Trophoblast cell (in vitro differentiated cells and primary cell): ENCODE results near the gene S100A4.

ENCODE experiments used
- DNase-seq, 2 donors: peaks; one replicate each; pipeline ENCODE4 v3.0.0-alpha.2; 2016
- H2AFZ ChIP-seq: 2 replicates; pipeline ENCODE4 v1.6.1; 2013; ENCODE audit warnings: low read length, moderate library complexity, mild to moderate bottlenecking; ENCODE audit not compliant: insufficient read depth, poor library complexity
- H2AK5ac ChIP-seq: 2 replicates; pipeline ENCODE4 v1.6.1; 2013; ENCODE audit warnings: mild to moderate bottlenecking, low read length
- H2BK120ac ChIP-seq: 2 replicates; pipeline ENCODE4 v1.6.1; 2013; ENCODE audit warnings: low read length, mild to moderate bottlenecking, moderate library complexity; ENCODE audit not compliant: insufficient read depth, poor library complexity
- H2BK12ac ChIP-seq: 2 replicates; pipeline ENCODE4 v1.6.1; 2013; ENCODE audit warnings: mild to moderate bottlenecking, low read length, moderate library complexity
- H2BK5ac ChIP-seq: 2 replicates; pipeline ENCODE4 v1.6.1; 2013; ENCODE audit warnings: low read length, low read depth, moderate library complexity, mild to moderate bottlenecking; ENCODE audit not compliant: poor library complexity
- H3K14ac ChIP-seq: 2 replicates; pipeline ENCODE4 v1.6.1; 2013; ENCODE audit warnings: mild to moderate bottlenecking, low read length
- H3K18ac ChIP-seq: 2 replicates; pipeline ENCODE4 v1.6.1; 2013; ENCODE audit warnings: mild to moderate bottlenecking, low read length
- H3K23ac ChIP-seq: 2 replicates; pipeline ENCODE4 v1.6.1; 2013; ENCODE audit warnings: low read length
- H3K27ac ChIP-seq: 2 replicates; pipeline ENCODE4 v1.5.1; 2013; ENCODE audit warnings: low read depth, mild to moderate bottlenecking, inconsistent platforms, low read length, moderate library complexity
- H3K27me3 ChIP-seq: 2 replicates; pipeline ENCODE4 v1.6.1; 2013; ENCODE audit warnings: inconsistent platforms, mild to moderate bottlenecking, low read length, moderate library complexity; ENCODE audit not compliant: insufficient read depth
- H3K36me3 ChIP-seq, 2 experiments: 1 replicate in 1 of 2; 2 replicates in 1 of 2; pipeline ENCODE4 v1.6.1; 2013; ENCODE audit warnings: low read length in 2 of 2, mild to moderate bottlenecking in 2 of 2, moderate library complexity in 1 of 2; ENCODE audit not compliant: insufficient read depth in 2 of 2, control insufficient read depth in 1 of 2
- H3K4ac ChIP-seq: 2 replicates; pipeline ENCODE4 v1.6.1; 2013; ENCODE audit warnings: low read depth, mild to moderate bottlenecking, low read length, moderate library complexity
- H3K4me1 ChIP-seq, 2 experiments: 1 replicate in 1 of 2; 2 replicates in 1 of 2; pipeline ENCODE4 v1.6.1; 2013; ENCODE audit warnings: low read length in 2 of 2, mild to moderate bottlenecking in 2 of 2, moderate library complexity in 1 of 2; ENCODE audit not compliant: insufficient read depth in 2 of 2, control insufficient read depth in 1 of 2
- H3K4me2 ChIP-seq: 2 replicates; pipeline ENCODE4 v1.6.1; 2013; ENCODE audit warnings: inconsistent platforms, mild to moderate bottlenecking, low read length, moderate library complexity
- H3K4me3 ChIP-seq: 2 replicates; pipeline ENCODE4 v1.5.1; 2013; ENCODE audit warnings: mild to moderate bottlenecking, low read depth, low read length, inconsistent platforms
- H3K79me1 ChIP-seq: one replicate; pipeline ENCODE4 v1.6.1; 2013; ENCODE audit warnings: low read length
- H3K79me2 ChIP-seq: 2 replicates; pipeline ENCODE4 v1.6.1; 2013; ENCODE audit warnings: low read length, mild to moderate bottlenecking; ENCODE audit not compliant: control insufficient read depth, insufficient read depth, poor library complexity
- H3K9ac ChIP-seq: 2 replicates; pipeline ENCODE4 v1.6.1; 2013; ENCODE audit warnings: mild to moderate bottlenecking, low read length
- H3K9me3 ChIP-seq: 2 replicates; pipeline ENCODE4 v1.6.1; 2013; ENCODE audit warnings: low read depth, mild to moderate bottlenecking, control low read depth, inconsistent platforms, low read length; ENCODE audit not compliant: insufficient read depth
- H4K12ac ChIP-seq: 2 replicates; pipeline ENCODE4 v1.6.1; 2013; ENCODE audit warnings: low read depth, mild to moderate bottlenecking, low read length, moderate library complexity
- H4K8ac ChIP-seq: 2 replicates; pipeline ENCODE4 v1.6.1; 2013; ENCODE audit warnings: low read depth, mild to moderate bottlenecking, low read length, moderate library complexity
- H4K91ac ChIP-seq: one replicate; pipeline ENCODE4 v1.6.1; 2013; ENCODE audit warnings: low read depth, mild to moderate bottlenecking, low read length, moderate library complexity
- WGBS: extraction: QIAGEN DNeasy Blood & Tissue Kit; methylation state at CpG from one replicate; pipeline ENCODE4 v1.1.7; 2013; ENCODE audit warnings: missing lambda C conversion rate; ENCODE audit not compliant: insufficient read length, insufficient coverage; ENCODE audit errors: extremely low coverage; 5-methylcytosine and 5-hydroxymethylcytosine counted together

S100A4 gene

DNA sequence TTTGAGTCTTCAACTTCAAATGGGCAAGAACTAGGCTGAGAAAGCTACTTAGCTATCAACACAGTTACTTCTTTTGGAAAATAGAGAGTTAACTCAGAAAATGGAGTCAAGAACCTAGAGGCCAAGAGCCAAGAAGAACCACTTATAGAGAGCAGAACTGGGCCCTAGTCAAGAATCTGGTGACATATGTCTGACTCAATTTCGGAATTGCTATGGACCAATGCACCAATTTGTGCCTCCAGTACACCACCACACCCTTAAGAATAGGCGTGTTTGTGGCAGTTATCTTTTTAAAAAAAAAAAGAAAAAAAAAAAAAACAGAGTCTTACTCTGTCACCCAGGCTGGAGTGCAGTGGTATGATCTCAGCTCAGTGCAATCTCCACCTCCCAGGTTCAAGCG is 12.3 kb upstream of the S100A4 start:
- peak overlapping the region; percentile 57 for H4K91ac ChIP-seq
- no CpG with 5 or more reads among the region's 3 CpGs for WGBS

GRCh38 chr1:153556348-153556747 is 10.7 kb upstream of the S100A4 start:
- no peak overlapping the region for H4K12ac ChIP-seq
- H3K36me3 ChIP-seq: no peaks in the 10 kb centered on the region
- H3K9ac ChIP-seq: no peak overlapping the region
- no peak overlapping the region for H3K4me3 ChIP-seq
- WGBS: no CpG with 5 or more reads among the region's 1 CpG
- no peak for DNase-seq
- no peaks in the 10 kb centered on the region for H3K27me3 ChIP-seq
- peaks cover 12% of the 10 kb centered on the region for H3K79me1 ChIP-seq
- H3K9me3 ChIP-seq: no peaks in the 10 kb centered on the region
- no peak overlapping the region for H2AK5ac ChIP-seq
- H2BK120ac ChIP-seq: no peak overlapping the region
- no peak overlapping the region for H3K23ac ChIP-seq
- H3K79me2 ChIP-seq: no peaks in the 10 kb centered on the region
- H3K4me1 ChIP-seq: peaks cover 16 to 19% of the 10 kb centered on the region in 2 experiments
- H3K4me2 ChIP-seq: no peak overlapping the region
- H2BK12ac ChIP-seq: no peak overlapping the region
- H2AFZ ChIP-seq: no peak overlapping the region
- H4K8ac ChIP-seq: no peak overlapping the region
- H3K18ac ChIP-seq: no peak overlapping the region
- no peak overlapping the region for H3K14ac ChIP-seq
- no peak overlapping the region for H2BK5ac ChIP-seq
- H3K27ac ChIP-seq: no peak overlapping the region
- H4K91ac ChIP-seq: no peak overlapping the region
- no peak overlapping the region for H3K4ac ChIP-seq

More for the DNA sequence above, 12.3 kb upstream of the S100A4 start:
- H2BK12ac ChIP-seq: peak overlapping the region; percentile 55
- no peak overlapping the region for H3K4me3 ChIP-seq
- no peak overlapping the region for H3K4ac ChIP-seq
- no peaks in the 10 kb centered on the region for H3K36me3 ChIP-seq
- H2BK5ac ChIP-seq: no peak overlapping the region
- H4K8ac ChIP-seq: no peak overlapping the region
- peaks cover 17 to 22% of the 10 kb centered on the region in 2 experiments for H3K4me1 ChIP-seq
- H3K9me3 ChIP-seq: no peaks in the 10 kb centered on the region
- no peak overlapping the region for H3K18ac ChIP-seq
- no peak overlapping the region for H4K12ac ChIP-seq
- no peak overlapping the region for H3K14ac ChIP-seq
- no peak overlapping the region for H3K23ac ChIP-seq
- H2AFZ ChIP-seq: no peak overlapping the region
- no peaks in the 10 kb centered on the region for H3K27me3 ChIP-seq
- peaks cover 12% of the 10 kb centered on the region for H3K79me1 ChIP-seq
- no peak overlapping the region for H3K9ac ChIP-seq
- H2BK120ac ChIP-seq: no peak overlapping the region
- no peak for DNase-seq
- no peak overlapping the region for H3K27ac ChIP-seq
- H3K79me2 ChIP-seq: no peaks in the 10 kb centered on the region
- no peak overlapping the region for H3K4me2 ChIP-seq
- H2AK5ac ChIP-seq: no peak overlapping the region

GRCh38 chr1:153553830-153554541 is 8.4 kb upstream of the S100A4 start:
- peak overlapping the region; percentile 23 for H2BK120ac ChIP-seq
- peak overlapping the region; percentile 55 for H2BK12ac ChIP-seq
- peak overlapping the region; percentile 55 for H3K18ac ChIP-seq
- no peak overlapping the region for H2AK5ac ChIP-seq
- no peaks in the 10 kb centered on the region for H3K36me3 ChIP-seq
- DNase-seq: no peak
- H3K9ac ChIP-seq: no peak overlapping the region
- no peaks in the 10 kb centered on the region for H3K27me3 ChIP-seq
- no CpG with 5 or more reads among the region's 2 CpGs for WGBS
- H3K79me1 ChIP-seq: peaks cover 34% of the 10 kb centered on the region
- no peak overlapping the region for H3K4me2 ChIP-seq
- H4K12ac ChIP-seq: no peak overlapping the region
- peak overlapping the region; percentile 70 for H3K27ac ChIP-seq
- H3K23ac ChIP-seq: no peak overlapping the region
- peak overlapping the region; percentile 84 for H4K91ac ChIP-seq
- peak overlapping the region; percentile 5 for H2AFZ ChIP-seq
- no peak overlapping the region for H3K4ac ChIP-seq
- H2BK5ac ChIP-seq: peak overlapping the region; percentile 11
- H3K9me3 ChIP-seq: no peaks in the 10 kb centered on the region
- peaks cover 9% of the 10 kb centered on the region for H3K79me2 ChIP-seq
- H4K8ac ChIP-seq: peak overlapping the region; percentile 56
- H3K4me3 ChIP-seq: no peak overlapping the region
- peaks cover 34 to 37% of the 10 kb centered on the region in 2 experiments for H3K4me1 ChIP-seq
- peak overlapping the region; percentile 59 for H3K14ac ChIP-seq

DNA sequence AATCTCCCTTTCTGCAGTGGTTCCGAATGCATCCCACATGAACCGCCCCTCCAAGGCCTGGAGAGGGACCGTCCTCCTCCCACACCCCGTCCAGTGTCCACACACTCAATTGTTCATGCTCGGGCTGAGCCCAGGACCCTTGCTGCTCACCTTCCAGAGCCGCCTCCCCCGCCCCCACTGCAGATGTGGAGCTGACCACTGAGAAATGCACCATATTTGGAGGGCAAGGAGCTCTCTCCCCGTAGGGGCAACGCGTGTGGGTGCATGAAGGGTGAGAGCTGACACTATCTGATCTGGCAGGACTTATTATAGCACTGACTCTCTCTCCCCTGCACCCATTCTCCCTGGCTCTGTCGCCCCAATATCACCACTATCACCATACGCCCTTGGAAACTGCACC is 7.5 kb upstream of the S100A4 start:
- WGBS: no CpG with 5 or more reads among the region's 12 CpGs

More for the DNA sequence above, 7.5 kb upstream of the S100A4 start:
- H3K14ac ChIP-seq: peak overlapping the region; percentile 21
- H2BK120ac ChIP-seq: peak overlapping the region; percentile 23
- H3K4me3 ChIP-seq: peak overlapping the region; percentile 1
- H3K79me2 ChIP-seq: peaks cover 14% of the 10 kb centered on the region
- H4K91ac ChIP-seq: peak overlapping the region; percentile 84
- H3K4ac ChIP-seq: no peak overlapping the region
- no peak overlapping the region for H4K8ac ChIP-seq
- no peak overlapping the region for H2BK5ac ChIP-seq
- no peak for DNase-seq
- no peak overlapping the region for H3K4me2 ChIP-seq
- H2BK12ac ChIP-seq: peak overlapping the region; percentile 55
- H2AK5ac ChIP-seq: peak overlapping the region; percentile 31
- H3K36me3 ChIP-seq: no peaks in the 10 kb centered on the region
- H3K79me1 ChIP-seq: peaks cover 42% of the 10 kb centered on the region
- H4K12ac ChIP-seq: no peak overlapping the region
- no peaks in the 10 kb centered on the region for H3K9me3 ChIP-seq
- no peaks in the 10 kb centered on the region for H3K27me3 ChIP-seq
- H3K27ac ChIP-seq: no peak overlapping the region
- no peak overlapping the region for H3K9ac ChIP-seq
- H3K4me1 ChIP-seq: peaks cover 41 to 45% of the 10 kb centered on the region in 2 experiments
- no peak overlapping the region for H3K18ac ChIP-seq
- H3K23ac ChIP-seq: no peak overlapping the region
- no peak overlapping the region for H2AFZ ChIP-seq
